Measurements from ENCODE around the gene NHLH1.
A peak's percentile ranks its signal among the peaks of the same experiment; 100 is the strongest.
"Not testable (repeated sequence)": the region's sequence is repeated elsewhere in the genome, so short reads cannot be mapped to it uniquely, and the experiment has no call there.

NHLH1 gene

GRCh38 chr1:160384812-160385211, 17.9 kb downstream of the NHLH1 start:
- not testable (repeated sequence) for DNase-seq

- DNase-seq = not testable (repeated sequence)
Observed at GRCh38 chr1:160388406-160388805, 21.5 kb downstream of the NHLH1 start.

GRCh38 chr1:160394673-160395072, 27.8 kb downstream of the NHLH1 start:
- DNase-seq = no peak

GRCh38 chr1:160397651-160398050, 30.8 kb downstream of the NHLH1 start:
- no peak for DNase-seq

GRCh38 chr1:160398823-160399222, 32.0 kb downstream of the NHLH1 start:
- DNase-seq = no peak

GRCh38 chr1:160399544-160400222, 32.8 kb downstream of the NHLH1 start:
- DNase-seq = peak in 1 of 2 experiments; percentile 41

GRCh38 chr1:160400223-160400645, 33.4 kb downstream of the NHLH1 start, which contains the start of gene VANGL2:
VANGL2 (plus strand) TSS chr1:160400564; CDS start chr1:160415838, 15,274 bp downstream.
- peak; percentile 55 to 69 for DNase-seq

- peak in 1 of 2 experiments; percentile 36 for DNase-seq
Observed at GRCh38 chr1:160400646-160401486, 34.0 kb downstream of the NHLH1 start.

GRCh38 chr1:160401487-160401805, 34.6 kb downstream of the NHLH1 start:
- DNase-seq = no peak

GRCh38 chr1:160402001-160402795, 35.3 kb downstream of the NHLH1 start:
- no peak for DNase-seq

- DNase-seq = no peak
Observed at GRCh38 chr1:160403244-160403643, 36.4 kb downstream of the NHLH1 start.

- no peak for DNase-seq
Observed at GRCh38 chr1:160404094-160404493, 37.2 kb downstream of the NHLH1 start.

GRCh38 chr1:160405331-160405877, 38.5 kb downstream of the NHLH1 start:
- DNase-seq = no peak

GRCh38 chr1:160406131-160406968, 39.5 kb downstream of the NHLH1 start:
- DNase-seq = no peak

- DNase-seq = no peak
Observed at GRCh38 chr1:160407839-160408801, 41.2 kb downstream of the NHLH1 start.

GRCh38 chr1:160408864-160409263, 42.0 kb downstream of the NHLH1 start:
- DNase-seq = no peak

GRCh38 chr1:160409486-160409885, 42.6 kb downstream of the NHLH1 start:
- DNase-seq = no peak

- DNase-seq = no peak
Observed at GRCh38 chr1:160410406-160411005, 43.6 kb downstream of the NHLH1 start.

GRCh38 chr1:160411271-160412027, 44.6 kb downstream of the NHLH1 start:
- no peak for DNase-seq

GRCh38 chr1:160412028-160412362, 45.1 kb downstream of the NHLH1 start:
- no peak for DNase-seq

Measured in NCI-H524 (cell line).